DMS114 treated with DMSO at 0.1 percent for 48 hours (cell line): ENCODE measurements around the gene SH3BP5.

Source experiments
- DNase-seq: peaks from one replicate; lab custom pipeline; 2025; ENCODE audit not compliant: unreplicated experiment; lab: John Stamatoyannopoulos, UW

The SH3BP5 gene

DNA sequence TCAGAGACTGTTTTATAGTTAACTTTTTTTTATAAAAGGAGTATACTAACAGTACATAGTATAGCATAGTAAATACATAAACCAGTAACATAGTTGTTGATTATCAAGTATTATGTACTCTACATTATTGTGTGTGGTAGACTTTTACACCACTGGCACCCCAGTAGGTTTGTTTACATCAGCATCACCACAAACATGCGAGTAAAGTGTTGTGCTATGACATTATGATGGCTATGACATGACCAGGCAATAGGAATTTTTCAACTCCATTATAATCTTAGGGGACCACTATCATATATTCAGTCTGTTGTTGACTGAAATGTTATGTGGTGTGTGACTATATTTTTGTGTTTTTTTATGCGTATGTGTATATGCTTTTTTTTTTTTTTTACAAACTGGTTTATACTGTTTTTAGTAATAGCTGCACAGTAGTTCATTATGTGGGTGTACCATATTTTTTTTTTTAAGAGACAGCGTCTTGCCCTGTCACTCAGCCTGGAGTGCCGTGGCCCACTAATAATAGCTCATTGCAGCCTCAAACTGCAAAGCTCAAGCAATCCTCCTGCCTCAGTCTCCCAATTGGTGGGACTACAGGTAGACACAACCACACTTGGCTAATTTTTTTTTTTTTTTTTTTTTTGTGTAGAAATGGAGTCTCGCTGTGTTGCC, 124.4 kb downstream of the SH3BP5 start:
- no peak for DNase-seq

GRCh38 chr3:15206662-15207576, 125.5 kb downstream of the SH3BP5 start:
- no peak for DNase-seq

- DNase-seq, result no peak
Observed at GRCh38 chr3:15205934-15206661, 126.3 kb downstream of the SH3BP5 start, which contains the start of gene CAPN7. CAPN7 (plus strand) TSS chr3:15206246; CDS start chr3:15206496, 250 bp downstream.

DNA sequence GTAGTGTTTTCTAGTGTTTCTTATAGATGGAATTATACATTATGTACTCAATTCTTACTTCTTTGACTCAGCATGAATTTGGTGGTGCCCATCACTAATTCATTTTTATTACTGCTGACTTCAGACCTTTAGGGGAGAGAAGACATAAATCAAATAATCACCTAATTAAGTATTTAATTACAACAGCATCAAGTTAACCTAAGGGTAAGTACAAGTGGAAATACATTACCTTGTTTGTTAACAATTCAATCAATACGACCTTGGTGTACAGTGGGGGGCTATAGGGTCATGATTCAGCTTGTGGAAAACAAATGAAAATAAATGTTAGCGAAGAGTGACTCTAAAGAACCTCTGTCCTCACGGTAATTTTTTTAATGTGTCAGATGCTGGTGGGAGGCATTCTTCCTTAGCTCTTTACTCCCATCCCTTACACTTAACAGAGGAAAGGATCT, 126.9 kb downstream of the SH3BP5 start:
- DNase-seq, result no peak
